GM21515 (cell line): ENCODE results near the gene MIPEP.
A peak's percentile ranks its signal among the peaks of the same experiment; 100 is the strongest.
"Not testable (repeated sequence)": the region's sequence is repeated elsewhere in the genome, so short reads cannot be mapped to it uniquely, and the experiment has no call there.

Source experiments
- ATAC-seq: cut with Tn5 transposase; IDR thresholded peaks from one replicate; pipeline ENCODE4 v1.9.1; 2021; ENCODE audit not compliant: unreplicated experiment

The MIPEP gene

GRCh38 chr13:23889615-23890607 is 711 bp upstream of the MIPEP start:
- peak; percentile 11 for ATAC-seq

GRCh38 chr13:23884361-23884760 is 4.8 kb downstream of the MIPEP start:
- not testable (repeated sequence) for ATAC-seq

GRCh38 chr13:23883255-23883654 is 5.9 kb downstream of the MIPEP start:
- no peak for ATAC-seq

GRCh38 chr13:23881402-23881800 is 7.8 kb downstream of the MIPEP start:
- not testable (repeated sequence) for ATAC-seq

GRCh38 chr13:23880493-23881401 is 8.5 kb downstream of the MIPEP start:
- not testable (repeated sequence) for ATAC-seq

- no peak for ATAC-seq
Observed at GRCh38 chr13:23877286-23877685, 11.9 kb downstream of the MIPEP start.

- ATAC-seq = no peak
Observed at GRCh38 chr13:23876265-23876664, 12.9 kb downstream of the MIPEP start.

- ATAC-seq = no peak
Observed at GRCh38 chr13:23871616-23872220, 17.5 kb downstream of the MIPEP start.

- ATAC-seq = no peak
Observed at GRCh38 chr13:23870356-23871140, 18.7 kb downstream of the MIPEP start.

- no peak for ATAC-seq
Observed at GRCh38 chr13:23868521-23868920, 20.7 kb downstream of the MIPEP start.

GRCh38 chr13:23867027-23867491 is 22.1 kb downstream of the MIPEP start:
- no peak for ATAC-seq

- no peak for ATAC-seq
Observed at GRCh38 chr13:23866420-23867026, 22.7 kb downstream of the MIPEP start.

- no peak for ATAC-seq
Observed at GRCh38 chr13:23865906-23866305, 23.3 kb downstream of the MIPEP start.

- ATAC-seq = no peak
Observed at GRCh38 chr13:23865026-23865425, 24.2 kb downstream of the MIPEP start.

- ATAC-seq = no peak
Observed at GRCh38 chr13:23861310-23861709, 27.9 kb downstream of the MIPEP start.

- no peak for ATAC-seq
Observed at GRCh38 chr13:23859904-23860303, 29.3 kb downstream of the MIPEP start.

- no peak for ATAC-seq
Observed at GRCh38 chr13:23859455-23859854, 29.7 kb downstream of the MIPEP start.

- no peak for ATAC-seq
Observed at GRCh38 chr13:23858546-23858945, 30.7 kb downstream of the MIPEP start.

- ATAC-seq = no peak
Observed at GRCh38 chr13:23856008-23856750, 33.0 kb downstream of the MIPEP start.
